NCI-H2227 (cell line): Measurements from ENCODE around the gene NACC2.
A peak's percentile ranks its signal among the peaks of the same experiment; 100 is the strongest.

Source experiments
- DNase-seq: peaks from one replicate; lab custom pipeline; 2025; ENCODE audit not compliant: unreplicated experiment; lab: John Stamatoyannopoulos, UW

NACC2 gene

DNA sequence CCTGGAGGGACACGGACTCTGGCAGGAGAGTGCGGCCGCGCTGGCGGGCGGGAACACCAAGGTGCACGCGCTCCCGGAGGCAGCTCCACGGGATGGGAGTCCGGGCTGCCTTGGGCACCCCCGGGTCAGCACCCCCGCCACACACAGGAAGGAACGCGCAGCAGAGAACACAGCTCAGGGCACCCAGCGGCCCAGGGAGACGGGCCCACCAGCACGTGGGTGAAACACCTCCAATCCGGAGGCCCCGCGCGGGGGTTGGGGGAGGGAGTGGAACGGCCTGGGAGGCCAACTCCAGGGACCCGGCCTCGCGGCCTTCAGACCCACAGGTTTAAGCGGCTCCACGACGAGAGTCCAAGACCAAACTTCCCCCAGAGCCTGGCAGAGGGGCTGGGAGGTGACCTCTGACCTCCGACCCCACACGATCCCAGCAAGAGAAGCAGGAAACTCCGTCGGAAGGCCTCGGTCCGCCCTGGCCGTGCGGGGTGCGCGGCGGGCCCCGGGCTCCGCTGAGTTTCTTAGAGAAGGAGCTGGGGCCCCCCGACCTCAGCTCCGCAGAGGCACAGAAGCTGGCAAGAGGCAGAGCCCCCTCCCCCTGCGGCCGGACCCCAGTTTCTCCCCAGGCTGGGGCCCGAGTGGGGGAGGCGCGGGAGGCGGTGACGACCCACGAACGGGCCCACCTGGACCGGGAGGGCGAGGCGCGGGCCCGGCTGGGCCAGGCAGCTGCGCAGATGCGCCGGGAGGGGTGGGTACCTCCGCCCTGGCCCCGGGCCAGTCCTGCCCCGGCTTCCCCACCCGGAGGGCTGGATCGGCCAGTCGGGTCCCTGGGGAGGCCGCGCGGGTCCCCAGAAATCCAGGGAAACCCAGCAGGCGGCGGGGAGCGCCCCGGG lies 851 bp downstream of the NACC2 start:
- DNase-seq, result no peak

DNA sequence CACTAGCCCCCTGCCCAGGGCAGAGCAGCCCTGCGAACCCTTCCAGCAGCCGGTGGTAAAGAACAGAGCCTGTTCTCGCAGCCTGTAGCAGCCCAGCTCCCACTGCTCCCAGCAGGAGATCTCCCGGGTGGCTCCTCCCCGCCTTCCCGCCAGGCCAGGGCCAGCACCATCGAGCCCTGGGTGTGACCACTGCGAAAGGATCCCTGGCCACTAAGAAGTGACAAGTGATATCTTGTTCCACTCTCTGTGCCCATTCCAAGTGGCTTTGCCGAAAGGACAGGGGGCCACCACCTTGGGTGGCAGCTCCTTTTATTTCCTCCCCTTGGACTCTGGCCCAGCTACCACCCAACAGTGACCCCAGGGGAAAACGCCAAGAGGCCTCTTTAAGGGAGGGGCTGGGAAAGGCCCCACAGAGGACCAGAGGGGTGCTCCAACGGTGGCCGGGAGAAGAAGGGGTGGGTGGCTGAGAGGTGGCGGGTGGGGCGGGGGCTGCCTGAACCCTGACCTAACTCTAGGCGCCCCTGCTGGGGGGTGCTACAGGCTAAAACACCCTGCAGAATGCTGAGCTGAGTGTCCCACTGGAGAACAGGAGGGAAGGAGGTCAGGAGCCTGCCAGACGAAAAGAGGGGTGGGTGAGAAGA lies 1.6 kb downstream of the NACC2 start:
- no peak for DNase-seq

DNA sequence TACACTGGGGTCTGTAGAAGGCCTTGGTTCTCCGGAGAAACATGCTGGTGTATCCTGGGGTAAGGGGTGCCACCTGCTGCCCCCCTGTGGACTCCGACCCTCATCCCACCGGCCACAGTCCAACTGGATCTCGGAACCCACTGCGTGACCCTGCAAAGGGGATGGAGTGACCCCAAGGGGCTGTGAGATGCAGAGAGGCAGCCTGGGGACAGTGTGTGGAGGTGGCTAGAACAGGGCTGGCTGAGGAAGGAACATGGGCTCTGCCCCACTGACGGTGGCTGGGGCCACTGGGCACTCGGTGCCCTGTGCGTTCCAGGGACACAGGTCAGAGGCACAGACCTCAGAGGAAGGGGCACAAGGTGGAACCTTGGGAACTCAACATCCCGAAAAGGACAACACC lies 2.3 kb downstream of the NACC2 start:
- no peak for DNase-seq

DNA sequence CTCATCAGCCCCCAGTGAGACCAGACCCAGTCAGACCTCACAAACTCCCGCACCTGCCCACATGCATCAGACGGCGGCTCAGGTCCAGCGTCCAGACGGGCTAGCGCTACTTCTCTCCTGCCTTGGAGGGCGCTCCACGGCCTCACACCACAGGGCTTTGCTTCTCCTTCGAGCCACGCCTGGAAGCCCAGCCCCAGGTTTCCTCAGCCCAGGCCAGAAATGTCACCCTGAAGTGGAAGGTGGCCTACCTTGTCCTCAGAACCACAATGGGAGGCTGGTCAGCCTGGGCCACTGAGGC lies 2.8 kb downstream of the NACC2 start:
- no peak for DNase-seq

DNA sequence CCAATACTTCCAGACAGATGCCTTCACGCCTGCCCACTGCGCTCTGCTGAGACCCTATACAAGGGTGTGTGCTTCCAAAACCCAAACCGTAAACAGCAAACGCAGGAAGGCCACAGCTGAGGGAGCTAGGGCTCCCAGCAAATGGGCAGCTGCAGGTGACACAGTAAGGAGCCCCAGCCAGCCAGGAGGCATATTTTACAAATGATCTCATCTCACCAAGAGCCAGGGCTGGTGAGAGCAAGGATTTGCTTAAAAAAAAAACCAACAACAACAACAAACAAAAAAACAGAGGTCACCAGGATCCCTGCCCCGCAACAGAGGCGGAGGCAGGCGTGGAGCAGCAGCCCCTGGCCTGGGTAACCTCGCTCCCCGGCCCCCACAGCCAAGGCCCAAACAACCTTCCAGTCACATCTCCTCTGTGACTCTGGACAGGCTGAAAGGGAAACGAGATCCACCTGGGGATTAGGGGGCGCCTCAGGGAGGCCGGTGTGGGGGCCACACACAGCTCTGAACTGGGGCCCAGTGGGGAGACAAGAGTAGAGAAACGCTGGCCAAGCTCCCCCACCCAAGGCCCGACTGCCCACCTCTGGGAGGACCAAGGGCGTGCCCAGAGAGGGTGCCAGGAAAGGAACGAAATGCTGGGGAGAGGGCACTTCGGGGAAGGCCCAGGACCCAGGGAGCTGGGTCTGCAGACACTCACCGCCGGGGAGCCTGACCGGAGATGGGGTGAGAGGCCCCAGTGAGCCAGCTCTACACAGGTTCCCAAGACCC lies 3.3 kb downstream of the NACC2 start:
- no peak for DNase-seq

DNA sequence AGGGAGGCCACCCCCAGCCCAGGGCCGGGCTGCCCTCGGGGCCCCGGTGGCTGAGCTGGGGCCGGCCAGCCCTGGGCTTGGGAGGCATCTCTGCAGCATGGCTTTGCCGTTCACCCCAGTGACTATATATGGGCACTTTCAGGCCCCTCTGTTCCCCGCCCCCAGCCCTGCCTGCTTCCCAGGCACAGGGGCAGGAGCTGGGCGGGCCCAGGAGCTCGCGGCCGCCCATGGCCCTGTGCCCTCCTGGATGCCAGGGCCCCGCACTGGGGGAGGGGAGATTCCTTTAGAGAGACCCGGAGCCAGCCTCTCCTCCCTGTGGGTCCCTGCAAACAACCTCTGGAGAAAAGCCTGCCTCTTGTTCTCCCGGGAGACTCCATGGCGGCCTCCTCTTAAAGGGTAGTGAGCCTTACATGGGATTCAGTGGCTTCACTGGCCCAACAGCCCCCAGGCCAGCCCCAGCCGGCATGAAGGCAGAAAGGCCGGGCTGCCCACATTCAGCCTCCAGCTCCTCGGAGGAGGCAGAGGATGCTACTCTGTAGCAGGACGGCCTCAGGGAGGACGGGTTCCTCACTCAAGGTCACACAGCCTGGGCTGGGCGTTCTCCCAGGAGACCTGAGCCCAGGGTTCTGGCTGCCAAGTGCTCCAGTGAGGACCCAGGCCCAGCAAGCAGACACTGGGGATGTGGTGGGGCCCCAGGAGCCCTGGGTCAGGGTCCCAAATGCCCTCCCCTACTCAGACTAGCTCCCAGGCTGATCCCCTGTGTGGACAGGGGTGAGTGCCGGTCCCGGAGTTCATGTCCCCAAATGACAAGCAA lies 4.1 kb downstream of the NACC2 start:
- DNase-seq, result no peak

DNA sequence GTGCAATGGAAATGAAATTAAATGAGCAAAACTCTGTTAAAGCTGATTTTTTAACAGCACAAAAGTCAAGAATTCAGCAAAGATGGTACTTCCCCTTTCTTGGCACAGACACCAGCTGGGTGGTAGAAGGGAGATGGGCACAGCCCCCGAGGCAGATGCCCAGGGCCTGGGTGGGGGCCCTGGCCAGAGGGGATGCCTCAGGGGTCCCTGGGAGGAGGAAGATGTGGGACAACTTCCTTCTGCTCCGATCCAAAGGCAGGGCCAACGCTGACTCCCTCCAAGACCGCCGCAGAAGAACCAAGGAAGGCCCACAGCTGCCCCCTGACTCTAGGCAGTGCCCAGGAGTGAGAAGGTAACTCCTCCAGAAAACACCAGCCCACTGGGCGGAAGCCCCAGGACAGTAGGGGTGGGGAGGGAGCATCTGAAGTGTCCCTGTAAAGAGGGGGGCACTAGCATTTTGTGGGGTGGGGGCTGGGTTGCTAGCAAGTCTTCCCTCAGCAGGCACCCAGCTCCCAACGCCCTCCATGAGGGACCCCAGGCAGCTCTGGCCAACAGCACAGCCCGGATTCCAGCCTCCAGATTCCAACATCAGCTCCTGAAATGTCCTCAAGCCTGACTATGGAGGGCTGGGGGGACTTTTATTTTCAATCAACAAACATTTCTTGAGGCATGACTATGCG lies 4.9 kb downstream of the NACC2 start:
- DNase-seq, result no peak

DNA sequence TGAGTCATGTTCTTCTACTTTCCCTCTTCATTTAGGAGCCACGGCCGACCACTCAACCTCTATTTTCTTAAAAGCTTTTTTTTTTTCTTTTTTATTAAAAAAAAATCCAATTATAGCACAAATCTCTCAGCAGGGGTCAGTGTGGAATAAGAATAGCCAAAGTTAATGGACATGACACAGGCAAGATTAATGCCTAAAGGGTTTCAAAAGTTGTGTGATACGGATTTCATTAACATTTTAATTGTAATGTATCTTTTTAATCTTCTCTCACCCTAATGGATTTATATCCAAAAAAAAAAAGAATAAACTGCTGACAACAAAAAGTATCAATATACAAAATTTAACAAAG lies 5.4 kb downstream of the NACC2 start:
- peak; percentile 31 for DNase-seq

DNA sequence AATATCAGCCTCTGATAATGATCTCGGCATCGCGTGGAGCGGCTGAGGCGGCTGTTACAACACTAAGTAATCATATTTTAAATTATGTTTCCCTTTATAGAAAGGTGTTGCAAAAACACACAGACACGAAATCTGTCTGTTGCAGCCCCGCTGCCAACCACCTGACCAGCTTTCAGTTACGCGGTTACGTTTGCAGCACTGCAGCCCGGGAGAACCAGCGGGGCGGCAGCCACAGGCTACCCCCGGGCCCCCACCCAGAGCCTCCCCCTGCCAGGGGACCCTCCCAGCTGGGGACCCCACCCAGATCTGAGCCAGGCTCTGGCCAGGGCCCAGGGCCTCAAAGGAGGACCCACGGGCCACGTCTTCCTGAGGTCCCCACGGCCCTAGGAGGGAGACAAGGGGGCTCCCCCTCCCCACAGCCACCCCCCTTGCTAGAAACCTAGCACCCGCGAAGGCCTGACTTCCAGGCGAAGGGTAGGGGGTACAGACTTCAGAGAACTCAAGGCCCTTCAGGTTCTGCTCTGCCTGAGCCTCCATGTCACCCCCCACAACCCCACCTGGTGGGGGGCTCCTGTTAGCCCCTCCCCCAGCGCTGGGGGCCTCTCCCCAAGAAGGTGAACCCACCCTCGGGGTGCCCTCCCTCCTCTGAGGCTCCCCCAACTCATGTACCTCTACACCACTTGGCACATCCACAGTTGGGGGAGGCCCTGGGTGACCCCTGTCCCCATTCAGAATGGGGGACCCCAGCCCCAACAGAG lies 6.0 kb downstream of the NACC2 start:
- DNase-seq, result no peak

DNA sequence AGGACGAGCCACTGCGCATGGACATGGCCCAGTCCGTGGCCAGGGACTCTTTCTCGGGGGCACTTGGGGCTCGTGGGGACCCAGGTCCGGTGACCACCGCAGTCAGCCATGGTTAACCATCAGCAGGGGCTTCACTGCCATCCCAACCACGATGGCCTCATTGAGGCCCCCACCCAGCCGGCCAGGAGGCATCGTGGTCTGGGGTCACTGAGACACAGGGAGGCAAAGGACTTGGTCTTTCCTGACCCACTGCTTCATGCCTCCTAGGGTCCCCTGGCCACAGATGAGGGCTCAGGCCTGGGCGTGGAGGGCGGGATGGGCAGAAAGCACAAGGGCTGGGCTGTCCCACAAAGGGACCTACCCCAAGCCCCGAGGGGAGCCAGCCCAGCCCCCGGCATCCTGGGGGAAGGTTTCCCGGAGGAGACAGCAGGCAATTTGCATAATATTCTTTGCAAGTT lies 6.6 kb downstream of the NACC2 start:
- DNase-seq, result no peak

DNA sequence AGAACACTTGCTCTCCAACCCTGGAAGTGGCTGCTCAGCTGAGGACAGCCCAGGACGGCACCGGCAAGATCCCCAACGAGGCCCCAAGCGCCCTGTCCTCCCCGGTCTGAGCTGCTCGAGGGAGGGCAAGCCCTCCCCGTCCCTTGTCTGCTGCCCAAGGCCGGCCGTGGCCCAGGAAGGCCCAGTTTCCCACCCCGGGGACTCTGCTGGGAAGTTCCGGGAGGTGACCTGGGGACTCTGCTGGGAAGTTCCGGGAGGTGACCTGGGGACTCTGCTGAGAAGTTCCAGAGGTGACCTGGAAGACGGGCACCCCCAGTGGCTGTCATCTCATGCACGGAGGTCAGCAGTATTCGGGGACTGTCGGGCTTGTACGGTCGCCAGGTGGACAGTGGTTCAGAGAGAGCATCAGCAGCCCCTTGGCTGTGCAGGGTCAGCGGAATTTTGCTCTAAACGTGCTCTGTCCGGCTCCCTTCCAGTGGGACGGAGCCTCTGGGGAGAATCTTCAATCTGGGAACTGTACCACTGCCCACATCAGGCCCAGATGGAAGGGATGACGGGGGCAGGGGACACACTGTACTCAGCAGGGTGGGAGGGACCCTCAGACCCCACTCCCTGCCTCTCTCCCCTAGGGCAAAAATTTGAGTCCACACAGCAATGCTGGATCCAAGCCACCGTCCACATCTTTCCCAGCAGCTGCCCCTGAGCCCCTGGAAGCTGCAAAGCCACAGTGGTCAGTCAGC lies 7.2 kb downstream of the NACC2 start:
- no peak for DNase-seq

DNA sequence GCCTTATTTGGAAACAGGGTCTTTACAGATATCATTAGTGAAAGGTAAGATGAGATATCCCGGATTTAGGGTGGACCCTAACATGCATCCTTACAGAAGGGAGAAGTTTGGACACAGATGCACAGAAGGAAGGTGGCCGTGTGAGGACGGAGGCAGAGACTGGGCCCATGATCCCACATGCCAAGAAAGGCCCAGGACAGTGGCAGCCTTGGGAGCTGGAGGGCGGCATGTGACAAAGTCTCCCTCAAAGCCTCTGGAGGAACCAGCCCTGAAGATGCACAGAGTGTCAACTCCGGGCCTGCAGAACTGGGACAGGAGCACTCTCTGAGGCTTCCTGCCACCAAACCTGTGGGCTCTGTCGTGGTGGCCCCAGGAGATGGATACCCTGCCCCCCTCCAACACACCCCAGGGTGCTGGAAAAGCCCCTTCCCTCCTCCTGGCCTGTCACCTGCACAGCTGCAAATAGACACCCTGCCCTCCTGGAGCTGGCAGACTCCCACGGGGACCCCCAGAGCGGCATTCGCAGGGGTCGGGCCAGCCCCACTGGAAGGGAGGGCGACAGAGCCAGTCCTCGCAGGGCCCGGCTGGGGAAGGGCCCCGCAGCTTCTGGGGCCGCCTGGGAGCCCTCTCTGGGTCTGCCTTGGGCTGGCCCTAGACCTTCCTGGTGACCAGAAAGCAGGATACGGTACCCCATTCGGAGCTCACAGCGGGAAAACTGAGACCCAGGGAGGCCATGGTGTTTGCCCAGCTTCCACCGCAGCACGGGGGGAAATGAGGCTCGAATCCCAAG lies 7.9 kb downstream of the NACC2 start:
- no peak for DNase-seq

DNA sequence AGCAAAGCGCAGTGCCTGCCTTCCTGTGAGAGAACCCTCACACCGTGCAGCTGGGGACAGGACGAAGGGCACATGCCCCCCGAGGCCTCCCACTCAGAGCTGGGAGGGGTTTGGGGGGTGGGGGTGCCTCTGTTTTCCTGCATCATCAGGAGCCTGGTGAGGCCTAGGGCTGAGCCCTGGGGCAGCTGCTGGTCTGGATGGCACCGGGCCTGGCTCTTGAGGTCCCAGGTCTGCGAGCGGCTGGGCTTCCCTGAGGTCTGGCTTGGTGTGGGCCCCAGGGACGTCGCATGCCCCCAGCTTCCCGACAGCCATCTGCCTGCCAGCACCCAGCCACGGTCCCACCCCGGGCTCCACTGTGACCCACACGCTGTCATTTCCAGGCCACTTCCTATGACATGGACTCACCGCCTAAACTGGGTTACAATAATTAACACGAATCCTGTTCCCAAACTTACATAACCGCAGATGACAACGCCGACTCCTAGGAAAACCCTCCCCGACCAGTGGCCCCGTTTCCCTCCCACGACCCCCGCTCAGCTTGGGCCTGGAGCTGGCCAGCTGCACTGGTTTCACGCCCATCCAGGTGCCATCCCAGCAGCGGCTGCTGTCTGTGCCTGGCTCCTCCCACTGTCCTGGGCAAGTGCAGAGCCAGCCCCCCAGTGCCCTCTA lies 8.7 kb downstream of the NACC2 start:
- no peak for DNase-seq

DNA sequence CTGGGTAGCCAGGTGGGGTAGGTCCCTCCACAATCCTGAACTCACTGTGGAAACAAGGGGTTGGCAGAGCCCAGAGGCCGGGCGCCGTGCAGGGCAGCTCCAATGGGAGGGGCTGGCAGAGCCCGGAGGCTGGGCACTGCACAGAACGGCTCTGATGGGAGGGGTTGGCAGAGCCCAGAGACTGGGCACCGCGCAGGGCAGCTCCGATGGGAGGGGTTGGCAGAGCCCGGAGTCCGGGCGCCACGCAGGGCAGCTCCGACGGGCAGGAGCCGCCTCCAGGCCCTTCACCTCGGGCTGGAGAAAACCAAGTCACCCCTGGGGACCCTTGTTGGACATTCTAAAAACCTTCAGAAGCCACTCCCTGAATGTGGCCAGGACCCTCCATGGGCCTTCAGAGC lies 9.3 kb downstream of the NACC2 start:
- DNase-seq, result no peak

DNA sequence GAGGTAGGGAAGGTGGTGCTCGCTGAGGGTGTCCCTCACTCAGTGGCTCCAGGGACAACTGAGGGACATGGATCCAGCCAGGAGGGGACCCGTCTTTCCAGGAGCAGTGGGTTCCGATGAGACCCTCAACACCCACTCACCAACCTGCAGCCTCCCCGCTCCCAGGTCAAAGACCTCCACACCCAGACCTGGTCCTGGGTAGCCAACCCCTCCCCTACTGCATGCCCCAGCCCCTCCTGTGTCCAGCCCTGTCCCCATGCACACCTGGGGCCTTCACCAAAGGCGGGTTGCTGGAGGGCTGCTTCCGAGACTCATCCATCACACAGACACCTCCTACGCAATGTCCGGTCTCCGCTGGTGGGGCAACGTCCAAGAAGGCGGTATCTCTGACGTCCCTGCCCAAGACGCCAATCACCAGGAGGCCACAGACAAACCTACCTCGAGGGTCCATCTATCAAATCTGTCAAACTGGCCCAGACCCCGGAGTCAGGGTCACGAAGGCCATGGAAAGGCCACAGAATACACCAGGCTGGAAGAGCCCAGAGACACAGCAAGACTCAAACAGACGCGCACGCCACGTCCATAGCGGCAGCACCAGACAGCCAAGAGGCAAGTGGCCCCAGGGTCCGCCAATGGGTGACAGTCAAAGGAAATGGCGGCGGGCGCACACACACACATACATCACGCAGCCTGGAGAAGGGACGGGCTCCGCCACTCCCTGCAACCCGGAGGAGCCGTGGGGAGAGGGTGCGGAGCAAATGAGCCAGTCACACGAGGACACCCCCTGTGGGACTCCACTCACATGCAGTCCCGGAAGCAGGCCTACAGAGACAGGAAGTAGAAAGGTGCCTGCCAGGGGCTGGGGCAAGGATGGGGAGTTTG lies 10.8 kb downstream of the NACC2 start:
- no peak for DNase-seq

DNA sequence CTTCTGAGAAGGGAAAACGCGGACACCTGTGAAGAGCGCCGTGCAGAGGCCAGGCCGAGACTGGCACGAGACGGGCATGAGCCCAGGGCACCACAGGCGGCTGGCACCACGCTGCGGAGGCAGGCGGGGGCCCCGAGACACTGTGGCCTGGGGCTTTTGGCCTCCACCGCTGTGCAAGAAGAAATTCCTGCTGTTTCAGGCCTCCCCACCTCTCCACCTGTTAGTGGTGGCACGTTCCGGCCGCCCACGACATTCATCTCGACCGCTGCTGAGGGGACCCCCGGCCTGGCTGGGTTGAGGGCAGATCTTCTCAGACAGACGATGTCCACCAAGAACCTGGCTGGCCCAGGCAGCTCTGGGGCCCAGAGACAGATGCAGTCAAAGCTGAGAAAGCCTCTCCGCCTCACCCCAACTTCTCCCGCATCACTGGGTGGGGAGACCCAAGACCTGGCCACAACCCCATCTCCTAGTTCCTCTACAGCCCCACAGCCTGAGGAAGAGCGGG lies 11.5 kb downstream of the NACC2 start:
- no peak for DNase-seq
